Ectodermal cell (in vitro differentiated cells): ENCODE results near the gene NUTM2G. TPM values are rescaled to one million over a fixed set of nuclear protein-coding genes. Genes with fewer than 3 reads are reported as not detected.
"Not testable (repeated sequence)": the region's sequence is repeated elsewhere in the genome, so short reads cannot be mapped to it uniquely, and the experiment has no call there.

Experiments used
- H3K27ac ChIP-seq: 2 replicates; pipeline ENCODE4 v1.7.0; 2013; ENCODE audit warnings: mild to moderate bottlenecking, low read depth, low read length; ENCODE audit not compliant: insufficient read depth, poor library complexity, severe bottlenecking
- H3K27me3 ChIP-seq: 2 replicates; pipeline ENCODE4 v1.7.0; 2013; ENCODE audit warnings: mild to moderate bottlenecking, low read length; ENCODE audit not compliant: insufficient read depth, control insufficient read depth, poor library complexity, severe bottlenecking
- H3K36me3 ChIP-seq: one replicate; pipeline ENCODE4 v1.7.0; 2013; ENCODE audit warnings: low read length; ENCODE audit not compliant: control insufficient read depth, insufficient read depth
- H3K4me1 ChIP-seq: one replicate; pipeline ENCODE4 v1.7.0; 2013; ENCODE audit warnings: low read length; ENCODE audit not compliant: control insufficient read depth, insufficient read depth
- H3K4me3 ChIP-seq: 2 replicates; pipeline ENCODE4 v1.7.0; 2013; ENCODE audit warnings: low read depth, low read length, control low read depth; ENCODE audit not compliant: insufficient read depth
- H3K9me3 ChIP-seq: 2 replicates; pipeline ENCODE4 v1.7.0; 2013; ENCODE audit warnings: mild to moderate bottlenecking, low read length, moderate library complexity; ENCODE audit not compliant: control insufficient read depth
- WGBS, 2 experiments: methylation state at CpG; one replicate each; pipeline ENCODE4 v1.1.7; 2013; ENCODE audit warnings: missing lambda C conversion rate in 2 of 2; 5-methylcytosine and 5-hydroxymethylcytosine counted together
- polyA plus RNA-seq, 4 experiments: library from polyadenylated mRNA; stranded (reverse); fragments of 50-300 nt; gene quantifications; one replicate each; pipeline ENCODE4 v1.2.3, GENCODE V29; 2013

The NUTM2G gene
- polyA plus RNA-seq (2013, experiment 1 of 4) = not detected
- polyA plus RNA-seq (2013, experiment 2 of 4) = 0.07 TPM
- not detected for polyA plus RNA-seq (2013, experiment 3 of 4)
- polyA plus RNA-seq (2013, experiment 4 of 4) = not detected

GRCh38 chr9:96928543-96928942, at the start of gene NUTM2G:
NUTM2G (plus strand) TSS chr9:96928843; CDS start chr9:96929025, 182 bp downstream.
- not testable (repeated sequence) for H3K4me1 ChIP-seq, H3K27me3 ChIP-seq, H3K36me3 ChIP-seq, H3K9me3 ChIP-seq, H3K4me3 ChIP-seq, H3K27ac ChIP-seq
- no CpG with 5 or more reads among the region's 3 CpGs for WGBS, 2 experiments

- Histone ChIP-seq H3K9me3 (no peaks in the 10 kb centered on the region), H3K27ac (no peak overlapping the region), H3K4me1 (no peaks in the 10 kb centered on the region), H3K27me3 (peaks cover 4% of the 10 kb centered on the region), H3K4me3 (no peak overlapping the region), H3K36me3 (no peaks in the 10 kb centered on the region)
- 32 to 36% methylated on average over 1 of the region's 1 CpG for WGBS, 2 experiments
Measured at GRCh38 chr9:96883922-96884321, 44.7 kb upstream of the NUTM2G start.

GRCh38 chr9:96884443-96884842, 44.2 kb upstream of the NUTM2G start:
- Histone ChIP-seq H3K4me3 (no peak overlapping the region), H3K4me1 (no peaks in the 10 kb centered on the region), H3K27me3 (peaks cover 4% of the 10 kb centered on the region), H3K36me3 (no peaks in the 10 kb centered on the region), H3K9me3 (no peaks in the 10 kb centered on the region), H3K27ac (no peak overlapping the region)
- WGBS, 2 experiments = 73 to 82% methylated on average over 2 of the region's 2 CpGs

GRCh38 chr9:96885424-96885823, 43.2 kb upstream of the NUTM2G start:
- Histone ChIP-seq H3K4me1 (no peaks in the 10 kb centered on the region), H3K9me3 (no peaks in the 10 kb centered on the region), H3K27me3 (peaks cover 4% of the 10 kb centered on the region), H3K4me3 (no peak overlapping the region), H3K36me3 (no peaks in the 10 kb centered on the region), H3K27ac (no peak overlapping the region)

GRCh38 chr9:96888591-96888990, 40.1 kb upstream of the NUTM2G start:
- Histone ChIP-seq H3K9me3 (no peaks in the 10 kb centered on the region), H3K27ac (no peak overlapping the region)
- 93 to 96% methylated on average over 4 of the region's 4 CpGs for WGBS, 2 experiments

GRCh38 chr9:96892131-96892530, 36.5 kb upstream of the NUTM2G start:
- Histone ChIP-seq H3K4me1 (no peaks in the 10 kb centered on the region), H3K9me3 (no peaks in the 10 kb centered on the region), H3K36me3 (peaks cover 8% of the 10 kb centered on the region), H3K27ac (no peak overlapping the region), H3K27me3 (no peaks in the 10 kb centered on the region), H3K4me3 (no peak overlapping the region)
- 93 to 95% methylated on average over 7 of the region's 7 CpGs for WGBS, 2 experiments

More at GRCh38 chr9:96888591-96888990, 40.1 kb upstream of the NUTM2G start:
- H3K36me3 ChIP-seq = peaks cover 3% of the 10 kb centered on the region
- H3K27me3 ChIP-seq = no peaks in the 10 kb centered on the region
- H3K4me3 ChIP-seq = no peak overlapping the region
- H3K4me1 ChIP-seq = no peaks in the 10 kb centered on the region

- not testable (repeated sequence) for H3K9me3 ChIP-seq, H3K27ac ChIP-seq, H3K4me3 ChIP-seq, H3K36me3 ChIP-seq, H3K4me1 ChIP-seq, H3K27me3 ChIP-seq
- 87 to 96% methylated on average over 1 of the region's 2 CpGs for WGBS, 2 experiments
Measured at GRCh38 chr9:96900010-96900409, 28.6 kb upstream of the NUTM2G start.

- not testable (repeated sequence) for H3K4me3 ChIP-seq, H3K4me1 ChIP-seq, H3K27ac ChIP-seq, H3K9me3 ChIP-seq, H3K27me3 ChIP-seq, H3K36me3 ChIP-seq
- WGBS, 2 experiments = no CpG with 5 or more reads among the region's 5 CpGs
Measured at GRCh38 chr9:96904947-96905722, 23.5 kb upstream of the NUTM2G start.

GRCh38 chr9:96908479-96908878, 20.2 kb upstream of the NUTM2G start:
- no CpG with 5 or more reads among the region's 3 CpGs for WGBS, 2 experiments
- not testable (repeated sequence) for H3K27ac ChIP-seq, H3K36me3 ChIP-seq, H3K27me3 ChIP-seq, H3K4me3 ChIP-seq, H3K4me1 ChIP-seq, H3K9me3 ChIP-seq

GRCh38 chr9:96915539-96915938, 13.1 kb upstream of the NUTM2G start:
- not testable (repeated sequence) for H3K9me3 ChIP-seq, H3K4me1 ChIP-seq, H3K27ac ChIP-seq, H3K4me3 ChIP-seq, H3K36me3 ChIP-seq, H3K27me3 ChIP-seq
- WGBS, 2 experiments = 100% methylated on average over 1 of the region's 2 CpGs; no CpG with 5 or more reads in 1 of the 2 experiments
